OCI-LY1 (cell line): ENCODE data around the gene MSI1.

Experiments used
- H2AFZ ChIP-seq: fragments of 200-600 bp; sonication (generic), shearing (Covaris generic); 2 replicates; pipeline ENCODE4 v1.6.0; 2014; ENCODE audit warnings: antibody characterized with exemption, mild to moderate bottlenecking, low read length
- H3F3A ChIP-seq: fragments of 200-600 bp; sonication (generic), shearing (Covaris generic); 2 replicates; pipeline ENCODE4 v1.6.0; 2014; ENCODE audit warnings: mild to moderate bottlenecking, antibody characterized with exemption, low read length, moderate library complexity; ENCODE audit not compliant: insufficient read depth
- H3K27ac ChIP-seq: fragments of 200-600 bp; sonication (generic); 2 replicates; pipeline ENCODE4 v1.5.1; 2014; ENCODE audit warnings: low read length, mixed run types, mild to moderate bottlenecking, low read depth; ENCODE audit not compliant: poor library complexity, severe bottlenecking
- H3K27me3 ChIP-seq: fragments of 200-600 bp; sonication (generic); 2 replicates; pipeline ENCODE4 v1.6.0; 2014; ENCODE audit warnings: antibody characterized with exemption, mild to moderate bottlenecking, low read length, moderate library complexity; ENCODE audit not compliant: insufficient read depth
- H3K36me3 ChIP-seq: fragments of 200-600 bp; sonication (generic); 2 replicates; pipeline ENCODE4 v1.6.1; 2014; ENCODE audit warnings: mild to moderate bottlenecking, antibody characterized with exemption, low read length, moderate library complexity, mixed read lengths; ENCODE audit not compliant: insufficient read depth
- H3K4me1 ChIP-seq: fragments of 200-600 bp; sonication (generic); 2 replicates; pipeline ENCODE4 v1.5.1; 2014; ENCODE audit warnings: mild to moderate bottlenecking, low read length, moderate library complexity; ENCODE audit not compliant: insufficient read depth, severe bottlenecking
- H3K4me2 ChIP-seq: fragments of 200-600 bp; sonication (generic), shearing (Covaris generic); 2 replicates; pipeline ENCODE4 v1.6.1; 2014; ENCODE audit warnings: low read length
- H3K4me3 ChIP-seq: fragments of 200-600 bp; sonication (generic); 2 replicates; pipeline ENCODE4 v1.5.1; 2014; ENCODE audit warnings: low read length, low read depth, mild to moderate bottlenecking, mixed read lengths; ENCODE audit not compliant: poor library complexity, severe bottlenecking
- H3K79me2 ChIP-seq: fragments of 200-600 bp; shearing (Covaris generic); 2 replicates; pipeline ENCODE4 v1.6.1; 2016; ENCODE audit warnings: mixed run types, low read length, mixed read lengths; ENCODE audit not compliant: insufficient read depth
- H3K9ac ChIP-seq: fragments of 200-600 bp; sonication (generic), shearing (Covaris generic); 2 replicates; pipeline ENCODE4 v1.6.1; 2014; ENCODE audit warnings: mild to moderate bottlenecking, low read length, mixed read lengths
- H3K9me2 ChIP-seq: fragments of 200-600 bp; sonication (generic), shearing (Covaris generic); 2 replicates; pipeline ENCODE4 v1.6.1; 2014; ENCODE audit warnings: low read depth, mild to moderate bottlenecking, low read length, mixed read lengths
- H3K9me3 ChIP-seq: fragments of 200-600 bp; shearing (Covaris generic); 2 replicates; pipeline ENCODE4 v1.6.1; 2014; ENCODE audit warnings: low read length, mixed read lengths
- H4K20me1 ChIP-seq: fragments of 200-600 bp; sonication (generic), shearing (Covaris generic); 2 replicates; pipeline ENCODE4 v1.6.0; 2016; ENCODE audit warnings: mild to moderate bottlenecking, low read length; ENCODE audit not compliant: insufficient read depth
- CTCF ChIP-seq: fragments of 200-600 bp; sonication (generic), shearing (Covaris generic); IDR thresholded peaks from 2 replicates; pipeline ENCODE4 v1.5.1; 2017; ENCODE audit warnings: mild to moderate bottlenecking, antibody characterized with exemption, low read length, moderate library complexity, mixed read lengths
- EZH2 ChIP-seq: fragments of 200-600 bp; sonication (generic), shearing (Covaris generic); IDR thresholded peaks from 2 replicates; pipeline ENCODE4 v1.8.0; 2017; ENCODE audit warnings: borderline replicate concordance, mixed run types, mild to moderate bottlenecking, antibody characterized with exemption, low read length, moderate library complexity, mixed read lengths

Gene MSI1

GRCh38 chr12:120332041-120332440 is 36.9 kb downstream of the MSI1 start:
- H4K20me1 ChIP-seq: no peaks in the 10 kb centered on the region
- H3K27me3 ChIP-seq: no peaks in the 10 kb centered on the region
- TF ChIP-seq CTCF: no peak
- TF ChIP-seq EZH2: no peak
- peaks cover 2% of the 10 kb centered on the region for H3K9me3 ChIP-seq
- H2AFZ ChIP-seq: no peak overlapping the region
- no peak overlapping the region for H3K27ac ChIP-seq
- H3K9ac ChIP-seq: no peak overlapping the region
- H3K4me3 ChIP-seq: no peak overlapping the region
- H3K4me2 ChIP-seq: no peak overlapping the region
- no peaks in the 10 kb centered on the region for H3K36me3 ChIP-seq
- H3K9me2 ChIP-seq: no peaks in the 10 kb centered on the region
- H3K79me2 ChIP-seq: no peaks in the 10 kb centered on the region
- no peaks in the 10 kb centered on the region for H3F3A ChIP-seq
- H3K4me1 ChIP-seq: no peaks in the 10 kb centered on the region

- Histone ChIP-seq H2AFZ (no peak overlapping the region), H3F3A (no peaks in the 10 kb centered on the region), H3K9me3 (no peaks in the 10 kb centered on the region), H3K9me2 (no peaks in the 10 kb centered on the region), H3K27me3 (no peaks in the 10 kb centered on the region), H4K20me1 (no peaks in the 10 kb centered on the region), H3K9ac (no peak overlapping the region), H3K4me1 (no peaks in the 10 kb centered on the region), H3K4me3 (no peak overlapping the region), H3K36me3 (no peaks in the 10 kb centered on the region), H3K27ac (no peak overlapping the region), H3K79me2 (no peaks in the 10 kb centered on the region), H3K4me2 (no peak overlapping the region)
- TF ChIP-seq CTCF (no peak), EZH2 (no peak)
Measured at GRCh38 chr12:120331390-120331789, 37.6 kb downstream of the MSI1 start.

GRCh38 chr12:120328228-120328627 is 40.7 kb downstream of the MSI1 start:
- Histone ChIP-seq H3K9me2 (no peaks in the 10 kb centered on the region), H3K9ac (no peak overlapping the region), H3K9me3 (no peaks in the 10 kb centered on the region), H2AFZ (no peak overlapping the region), H3K79me2 (no peaks in the 10 kb centered on the region), H3K4me2 (no peak overlapping the region), H3F3A (no peaks in the 10 kb centered on the region), H4K20me1 (no peaks in the 10 kb centered on the region), H3K4me3 (no peak overlapping the region), H3K4me1 (peaks cover 5% of the 10 kb centered on the region), H3K27ac (no peak overlapping the region), H3K27me3 (no peaks in the 10 kb centered on the region), H3K36me3 (no peaks in the 10 kb centered on the region)
- TF ChIP-seq CTCF: no peak
- TF ChIP-seq EZH2: no peak
